Activated T-cell treated with anti-CD3 and anti-CD28 coated beads, Interleukin-2, amount 50 U/mL, for 24 hours (primary cell): ENCODE measurements around the gene MYH14.

Experiments
- DNase-seq: peaks from one replicate; pipeline ENCODE4 v3.0.0-alpha.2; 2020
- H3K27ac Mint-ChIP-seq: 2 replicates; pipeline ENCODE4 v1.8.0; 2020; ENCODE audit warnings: mild to moderate bottlenecking, mixed read lengths
- H3K27me3 Mint-ChIP-seq: 2 replicates; pipeline ENCODE4 v1.8.0; 2020; ENCODE audit warnings: mixed read lengths
- H3K36me3 Mint-ChIP-seq: 2 replicates; pipeline ENCODE4 v1.8.0; 2020; ENCODE audit warnings: low read depth, mixed read lengths
- H3K4me1 Mint-ChIP-seq: 2 replicates; pipeline ENCODE4 v1.8.0; 2020; ENCODE audit warnings: low read depth, mixed read lengths
- H3K4me3 Mint-ChIP-seq: 2 replicates; pipeline ENCODE4 v1.8.0; 2020; ENCODE audit warnings: mild to moderate bottlenecking, moderate library complexity, mixed read lengths
- H3K9me3 Mint-ChIP-seq: 2 replicates; pipeline ENCODE4 v1.8.0; 2020; ENCODE audit warnings: mixed read lengths

Gene MYH14

GRCh38 chr19:50203281-50204080 lies at the start of gene MYH14:
Gene MYH14 (plus strand): TSS chr19:50203622. CDS start chr19:50210366, 6,744 bp downstream.
- no peaks in the 10 kb centered on the region for H3K36me3 Mint-ChIP-seq
- peaks cover 6% of the 10 kb centered on the region for H3K4me1 Mint-ChIP-seq
- H3K9me3 Mint-ChIP-seq = no peaks in the 10 kb centered on the region
- no peak within 1 kb of the TSS for H3K4me3 Mint-ChIP-seq
- H3K27ac Mint-ChIP-seq = no peak within 1 kb of the TSS
- peaks cover 69% of the 10 kb centered on the region for H3K27me3 Mint-ChIP-seq
- peak; percentile 43 for DNase-seq

GRCh38 chr19:50154529-50154928 lies 48.9 kb upstream of the MYH14 start:
- DNase-seq = no peak
- H3K4me3 Mint-ChIP-seq = no peak overlapping the region
- H3K9me3 Mint-ChIP-seq = peaks cover 6% of the 10 kb centered on the region
- H3K27me3 Mint-ChIP-seq = peaks cover 27% of the 10 kb centered on the region
- no peaks in the 10 kb centered on the region for H3K36me3 Mint-ChIP-seq
- no peak overlapping the region for H3K27ac Mint-ChIP-seq
- H3K4me1 Mint-ChIP-seq = no peaks in the 10 kb centered on the region

- Mint-ChIP-seq H3K27ac (no peak overlapping the region), H3K9me3 (peaks cover 8% of the 10 kb centered on the region), H3K4me1 (no peaks in the 10 kb centered on the region), H3K4me3 (no peak overlapping the region), H3K36me3 (no peaks in the 10 kb centered on the region), H3K27me3 (peaks cover 19% of the 10 kb centered on the region)
- no peak for DNase-seq
Measured at GRCh38 chr19:50155520-50156109, 47.8 kb upstream of the MYH14 start.

GRCh38 chr19:50158577-50158976 lies 44.8 kb upstream of the MYH14 start:
- H3K36me3 Mint-ChIP-seq = no peaks in the 10 kb centered on the region
- H3K9me3 Mint-ChIP-seq = peaks cover 8% of the 10 kb centered on the region
- H3K27me3 Mint-ChIP-seq = peaks cover 15% of the 10 kb centered on the region
- no peak overlapping the region for H3K27ac Mint-ChIP-seq
- H3K4me3 Mint-ChIP-seq = no peak overlapping the region
- peaks cover 2% of the 10 kb centered on the region for H3K4me1 Mint-ChIP-seq
- DNase-seq = no peak

- peaks cover 2% of the 10 kb centered on the region for H3K4me1 Mint-ChIP-seq
- H3K27ac Mint-ChIP-seq = no peak overlapping the region
- H3K36me3 Mint-ChIP-seq = no peaks in the 10 kb centered on the region
- H3K4me3 Mint-ChIP-seq = no peak overlapping the region
- H3K27me3 Mint-ChIP-seq = peaks cover 18% of the 10 kb centered on the region
- no peak for DNase-seq
- peaks cover 8% of the 10 kb centered on the region for H3K9me3 Mint-ChIP-seq
Measured at GRCh38 chr19:50159078-50159477, 44.3 kb upstream of the MYH14 start.

GRCh38 chr19:50162988-50163387 lies 40.4 kb upstream of the MYH14 start, which contains the start of gene IZUMO2:
Gene IZUMO2 (minus strand): TSS chr19:50163281. CDS start chr19:50163194, 87 bp downstream.
- Mint-ChIP-seq H3K36me3 (no peaks in the 10 kb centered on the region), H3K4me1 (peaks cover 2% of the 10 kb centered on the region), H3K4me3 (no peak within 1 kb of the TSS), H3K27me3 (peaks cover 42% of the 10 kb centered on the region), H3K27ac (no peak within 1 kb of the TSS), H3K9me3 (peaks cover 8% of the 10 kb centered on the region)
- DNase-seq = no peak

GRCh38 chr19:50167314-50167721 lies 36.1 kb upstream of the MYH14 start:
- Mint-ChIP-seq H3K4me1 (peaks cover 2% of the 10 kb centered on the region), H3K4me3 (no peak overlapping the region), H3K36me3 (no peaks in the 10 kb centered on the region), H3K9me3 (no peaks in the 10 kb centered on the region), H3K27me3 (peaks cover 52% of the 10 kb centered on the region), H3K27ac (no peak overlapping the region)
- no peak for DNase-seq

- Mint-ChIP-seq H3K9me3 (no peaks in the 10 kb centered on the region), H3K27me3 (peaks cover 44% of the 10 kb centered on the region), H3K27ac (no peak overlapping the region), H3K4me3 (no peak overlapping the region), H3K36me3 (no peaks in the 10 kb centered on the region), H3K4me1 (no peaks in the 10 kb centered on the region)
- no peak for DNase-seq
Measured at GRCh38 chr19:50171752-50172151, 31.7 kb upstream of the MYH14 start.

GRCh38 chr19:50172726-50173125 lies 30.7 kb upstream of the MYH14 start:
- no peaks in the 10 kb centered on the region for H3K36me3 Mint-ChIP-seq
- no peaks in the 10 kb centered on the region for H3K4me1 Mint-ChIP-seq
- no peak overlapping the region for H3K4me3 Mint-ChIP-seq
- no peaks in the 10 kb centered on the region for H3K9me3 Mint-ChIP-seq
- H3K27ac Mint-ChIP-seq = no peak overlapping the region
- no peak for DNase-seq
- peaks cover 35% of the 10 kb centered on the region for H3K27me3 Mint-ChIP-seq

- Mint-ChIP-seq H3K4me1 (no peaks in the 10 kb centered on the region), H3K36me3 (no peaks in the 10 kb centered on the region), H3K9me3 (no peaks in the 10 kb centered on the region), H3K27ac (no peak overlapping the region), H3K27me3 (peaks cover 33% of the 10 kb centered on the region), H3K4me3 (no peak overlapping the region)
- no peak for DNase-seq
Measured at GRCh38 chr19:50173127-50173526, 30.3 kb upstream of the MYH14 start.

- DNase-seq = no peak
- Mint-ChIP-seq H3K9me3 (no peaks in the 10 kb centered on the region), H3K27me3 (peaks cover 29% of the 10 kb centered on the region), H3K36me3 (no peaks in the 10 kb centered on the region), H3K27ac (no peak overlapping the region), H3K4me1 (peaks cover under 1% of the 10 kb centered on the region), H3K4me3 (no peak overlapping the region)
Measured at GRCh38 chr19:50174100-50174793, 29.2 kb upstream of the MYH14 start.

- no peak for DNase-seq
- H3K4me1 Mint-ChIP-seq = peaks cover 1% of the 10 kb centered on the region
- no peaks in the 10 kb centered on the region for H3K36me3 Mint-ChIP-seq
- H3K4me3 Mint-ChIP-seq = no peak overlapping the region
- peaks cover 31% of the 10 kb centered on the region for H3K27me3 Mint-ChIP-seq
- no peaks in the 10 kb centered on the region for H3K9me3 Mint-ChIP-seq
- no peak overlapping the region for H3K27ac Mint-ChIP-seq
Measured at GRCh38 chr19:50175924-50176323, 27.5 kb upstream of the MYH14 start.

GRCh38 chr19:50176775-50177174 lies 26.6 kb upstream of the MYH14 start:
- Mint-ChIP-seq H3K36me3 (no peaks in the 10 kb centered on the region), H3K27ac (no peak overlapping the region), H3K4me1 (peaks cover 1% of the 10 kb centered on the region), H3K4me3 (no peak overlapping the region), H3K9me3 (no peaks in the 10 kb centered on the region), H3K27me3 (peaks cover 35% of the 10 kb centered on the region)
- no peak for DNase-seq

- Mint-ChIP-seq H3K4me1 (peaks cover 1% of the 10 kb centered on the region), H3K4me3 (no peak overlapping the region), H3K9me3 (no peaks in the 10 kb centered on the region), H3K27ac (no peak overlapping the region), H3K27me3 (peaks cover 34% of the 10 kb centered on the region), H3K36me3 (no peaks in the 10 kb centered on the region)
- DNase-seq = no peak
Measured at GRCh38 chr19:50178320-50178719, 25.1 kb upstream of the MYH14 start.
